T-helper 22 cell (primary cell): ENCODE measurements around the gene VWF.

ENCODE experiments used
- DNase-seq: peaks from one replicate; pipeline ENCODE4 v3.0.0-alpha.2; 2020; ENCODE audit warnings: low read depth

The VWF gene

GRCh38 chr12:6058481-6059161 lies 65.8 kb downstream of the VWF start:
- no peak for DNase-seq

- no peak for DNase-seq
Measured at GRCh38 chr12:6057700-6058099, 66.8 kb downstream of the VWF start.

GRCh38 chr12:6056406-6057240 lies 67.8 kb downstream of the VWF start:
- no peak for DNase-seq

GRCh38 chr12:6053541-6053940 lies 70.9 kb downstream of the VWF start:
- no peak for DNase-seq

- no peak for DNase-seq
Measured at GRCh38 chr12:6052940-6053329, 71.5 kb downstream of the VWF start.

- no peak for DNase-seq
Measured at GRCh38 chr12:6052206-6052939, 72.1 kb downstream of the VWF start.

- no peak for DNase-seq
Measured at GRCh38 chr12:6049992-6050391, 74.5 kb downstream of the VWF start.

GRCh38 chr12:6049587-6049986 lies 74.9 kb downstream of the VWF start:
- no peak for DNase-seq

- no peak for DNase-seq
Measured at GRCh38 chr12:6047249-6048237, 76.9 kb downstream of the VWF start.

- no peak for DNase-seq
Measured at GRCh38 chr12:6046511-6047180, 77.8 kb downstream of the VWF start.

GRCh38 chr12:6045438-6045837 lies 79.0 kb downstream of the VWF start:
- DNase-seq = no peak

- DNase-seq = no peak
Measured at GRCh38 chr12:6044082-6044481, 80.4 kb downstream of the VWF start.

- no peak for DNase-seq
Measured at GRCh38 chr12:6042446-6042845, 82.0 kb downstream of the VWF start.

GRCh38 chr12:6041891-6042290 lies 82.6 kb downstream of the VWF start:
- no peak for DNase-seq

- DNase-seq = no peak
Measured at GRCh38 chr12:6040815-6041214, 83.7 kb downstream of the VWF start.

- DNase-seq = no peak
Measured at GRCh38 chr12:6039894-6040601, 84.4 kb downstream of the VWF start.

GRCh38 chr12:6038160-6038559 lies 86.3 kb downstream of the VWF start:
- DNase-seq = no peak

GRCh38 chr12:6037459-6037858 lies 87.0 kb downstream of the VWF start:
- no peak for DNase-seq

GRCh38 chr12:6036509-6036908 lies 88.0 kb downstream of the VWF start:
- DNase-seq = no peak

GRCh38 chr12:6034596-6034995 lies 89.9 kb downstream of the VWF start:
- DNase-seq = no peak
